OCI-LY7 (cell line): ENCODE measurements around the gene LRRC8D. TPM values are rescaled to one million over a fixed set of nuclear protein-coding genes. Genes with fewer than 3 reads are reported as not detected.

Experiments used
- BruUV-seq: library from RNA; stranded (reverse); fragments of 400-500 nt; replicated peaks from 2 replicates; lab custom pipeline; 2021; lab: Mats Ljungman, UMichigan
- CTCF ChIA-PET: fragments of 300-600 bp; sonication (Branson Sonifier 250); formaldehyde crosslinking; loops from one replicate; lab custom pipeline; 2022; ENCODE audit warnings: antibody characterized with exemption; ENCODE audit not compliant: unreplicated experiment; lab: Charles Lee
- POLR2A ChIA-PET: fragments of 300-600 bp; sonication (Branson Sonifier 250); formaldehyde crosslinking; loops from one replicate; lab custom pipeline; 2022; ENCODE audit warnings: antibody characterized with exemption; lab: Charles Lee
- DNase-seq: peaks from one replicate; pipeline ENCODE4 v3.0.0-alpha.2; 2015; ENCODE audit warnings: low spot score
- H2AFZ ChIP-seq: fragments of 200-600 bp; sonication (generic), shearing (Covaris generic); 2 replicates; pipeline ENCODE4 v1.6.1; 2014; ENCODE audit warnings: mild to moderate bottlenecking, antibody characterized with exemption, low read length, moderate library complexity
- H3K27ac ChIP-seq: fragments of 200-600 bp; sonication (generic); 2 replicates; pipeline ENCODE4 v1.5.1; 2014; ENCODE audit warnings: mixed run types, low read depth, mild to moderate bottlenecking, moderate library complexity, low read length, inconsistent platforms; ENCODE audit not compliant: poor library complexity, severe bottlenecking
- H3K36me3 ChIP-seq: fragments of 200-600 bp; sonication (generic); 2 replicates; pipeline ENCODE4 v1.6.1; 2014; ENCODE audit warnings: mild to moderate bottlenecking, antibody characterized with exemption, low read length, moderate library complexity, mixed read lengths; ENCODE audit not compliant: insufficient read depth
- H3K4me1 ChIP-seq: fragments of 200-600 bp; sonication (generic); 2 replicates; pipeline ENCODE4 v1.5.1; 2014; ENCODE audit warnings: mild to moderate bottlenecking, low read length; ENCODE audit not compliant: insufficient read depth, poor library complexity, severe bottlenecking
- H3K4me2 ChIP-seq: fragments of 200-600 bp; sonication (generic); 2 replicates; pipeline ENCODE4 v1.6.1; 2014; ENCODE audit warnings: mild to moderate bottlenecking, low read length
- H3K4me3 ChIP-seq: fragments of 200-600 bp; sonication (generic); 2 replicates; pipeline ENCODE4 v1.5.1; 2014; ENCODE audit warnings: mild to moderate bottlenecking, low read depth, low read length; ENCODE audit not compliant: poor library complexity, severe bottlenecking
- H3K79me2 ChIP-seq: fragments of 200-600 bp; sonication (generic); 2 replicates; pipeline ENCODE4 v1.6.1; 2016; ENCODE audit warnings: low read depth, mild to moderate bottlenecking, low read length, moderate library complexity, mixed read lengths; ENCODE audit not compliant: insufficient read depth
- H3K9me2 ChIP-seq: fragments of 200-600 bp; sonication (generic); 2 replicates; pipeline ENCODE4 v1.6.1; 2016; ENCODE audit warnings: mild to moderate bottlenecking, low read length, mixed read lengths; ENCODE audit not compliant: insufficient read depth
- H3K9me3 ChIP-seq: fragments of 200-600 bp; sonication (generic); 2 replicates; pipeline ENCODE4 v1.6.1; 2014; ENCODE audit warnings: mild to moderate bottlenecking, mixed run types, low read length, mixed read lengths
- H4K20me1 ChIP-seq: fragments of 200-600 bp; sonication (generic); 2 replicates; pipeline ENCODE4 v1.6.1; 2014; ENCODE audit warnings: mild to moderate bottlenecking, antibody characterized with exemption, low read length, moderate library complexity, mixed read lengths; ENCODE audit not compliant: insufficient read depth
- CTCF ChIP-seq: fragments of 200-600 bp; sonication (generic); conservative IDR thresholded peaks from 2 replicates; pipeline ENCODE4 v1.5.1; 2014; ENCODE audit warnings: mild to moderate bottlenecking, antibody characterized with exemption, low read length, moderate library complexity, mixed read lengths
- EZH2phosphoT487 ChIP-seq: fragments of 200-600 bp; sonication (generic); IDR thresholded peaks from 2 replicates; pipeline ENCODE4 v1.6.1; 2018; ENCODE audit warnings: low read depth, borderline replicate concordance, mild to moderate bottlenecking, mixed run types, antibody characterized with exemption, low read length, moderate library complexity, mixed read lengths
- intact Hi-C: fragments of 100-400 bp; cut with micrococcal nuclease; formaldehyde crosslinking; loops from one replicate; pipeline ENCODE4 v1.10.0; 2022; ENCODE audit not compliant: unreplicated experiment
- total RNA-seq, 2 experiments: library from RNA; depleted of rRNA in 1 of 2; stranded (reverse); fragments of >200 nt in 1 of 2; shearing (Covaris generic) in 1 of 2; gene quantifications; 2 replicates each; pipeline ENCODE4 v1.2.3, GENCODE V29; 2014 to 2022

LRRC8D gene
- total RNA-seq, 2 experiments from 2014 or later, result 23.8 to 37.1 TPM

- Histone ChIP-seq H3K4me2 (no peak overlapping the region), H3K4me1 (no peaks in the 10 kb centered on the region), H3K79me2 (no peaks in the 10 kb centered on the region), H4K20me1 (no peaks in the 10 kb centered on the region), H3K27ac (no peak overlapping the region), H2AFZ (no peak overlapping the region), H3K4me3 (no peak overlapping the region), H3K36me3 (no peaks in the 10 kb centered on the region), H3K9me3 (no peaks in the 10 kb centered on the region), H3K9me2 (no peaks in the 10 kb centered on the region)
- ChIA-PET CTCF (interaction anchor here (1.3 to 1.4 kb wide), 2 partner anchors 10 to 19 kb away, joined by 3 to 4 read pairs; no protein-coding TSS in a partner anchor), POLR2A (interaction anchor here (0.6 to 1.1 kb wide), 4 partner anchors 14 to 1629 kb away, joined by 3 to 4 read pairs (median 3); no protein-coding TSS in a partner anchor)
- DNase-seq, result no peak
- intact Hi-C loops, result no loop called here
- no peak for TF ChIP-seq EZH2phosphoT487
- no peak for TF ChIP-seq CTCF
- no TSS peak for BruUV-seq
Observed at GRCh38 chr1:89781494-89782126, 39.2 kb upstream of the LRRC8D start.

DNA sequence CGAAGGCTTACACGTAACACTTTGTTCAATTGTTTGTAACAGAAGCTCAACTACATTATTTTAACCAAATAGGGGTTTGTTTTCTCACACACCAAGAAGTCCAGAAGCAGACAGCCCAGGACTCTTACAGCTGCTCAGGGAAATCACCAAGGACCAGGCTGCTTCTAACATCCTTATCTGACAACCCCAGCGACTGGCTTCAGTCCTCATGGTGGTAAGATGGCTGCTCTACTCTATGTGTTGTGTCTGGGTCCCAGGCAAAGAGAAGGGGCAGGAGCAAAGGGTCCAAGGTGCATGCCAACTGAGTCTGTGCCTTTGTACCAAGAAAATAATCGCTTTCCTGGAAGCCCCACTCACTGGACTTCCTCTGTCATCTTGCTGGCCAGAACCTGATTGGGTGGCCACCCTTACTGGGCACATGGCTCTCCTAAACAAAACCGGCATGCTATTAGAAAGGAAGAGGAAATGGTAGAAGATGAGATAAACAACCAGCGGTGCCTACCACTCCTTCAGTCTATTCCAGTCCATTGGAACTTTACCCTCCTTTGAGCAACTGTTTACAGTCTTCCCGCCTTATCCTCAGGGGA is 34.1 kb upstream of the LRRC8D start:
- intact Hi-C loops, result no loop called here
- no peaks in the 10 kb centered on the region for H3K36me3 ChIP-seq
- no peaks in the 10 kb centered on the region for H3K4me1 ChIP-seq
- TF ChIP-seq CTCF, result no peak
- no peak for TF ChIP-seq EZH2phosphoT487
- no peaks in the 10 kb centered on the region for H3K9me3 ChIP-seq
- H3K4me2 ChIP-seq, result no peak overlapping the region
- POLR2A ChIA-PET, result interaction anchor here (0.7 kb wide), 1 partner anchor 120 kb away, joined by 5 read pairs; no protein-coding TSS in a partner anchor
- H3K27ac ChIP-seq, result no peak overlapping the region
- no peaks in the 10 kb centered on the region for H3K9me2 ChIP-seq
- no peaks in the 10 kb centered on the region for H4K20me1 ChIP-seq
- H3K4me3 ChIP-seq, result no peak overlapping the region
- BruUV-seq, result no TSS peak
- CTCF ChIA-PET, result no interaction called here
- H2AFZ ChIP-seq, result no peak overlapping the region
- DNase-seq, result no peak
- no peaks in the 10 kb centered on the region for H3K79me2 ChIP-seq

- Histone ChIP-seq H3K79me2 (no peaks in the 10 kb centered on the region), H3K4me3 (no peak overlapping the region), H3K36me3 (no peaks in the 10 kb centered on the region), H3K4me2 (no peak overlapping the region), H3K9me2 (no peaks in the 10 kb centered on the region), H3K9me3 (no peaks in the 10 kb centered on the region), H3K27ac (no peak overlapping the region), H2AFZ (no peak overlapping the region), H4K20me1 (no peaks in the 10 kb centered on the region), H3K4me1 (no peaks in the 10 kb centered on the region)
- intact Hi-C loops, result no loop called here
- ChIA-PET POLR2A (interaction anchor here (1.5 kb wide), 1 partner anchor 8 kb away, joined by 3 read pairs; no protein-coding TSS in a partner anchor), CTCF (interaction anchor here (1.3 kb wide), 1 partner anchor 9 kb away, joined by 3 read pairs; no protein-coding TSS in a partner anchor)
- TF ChIP-seq EZH2phosphoT487, result no peak
- no peak for TF ChIP-seq CTCF
- DNase-seq, result no peak
- no TSS peak for BruUV-seq
Observed at GRCh38 chr1:89790592-89790991, 30.2 kb upstream of the LRRC8D start.
